CD1c-positive myeloid dendritic cell (primary cell): ENCODE data around the gene LRRC8C.

Source experiments
- DNase-seq: peaks from one replicate; pipeline ENCODE4 v3.0.0-alpha.2; 2016; ENCODE audit errors: extremely low spot score

The LRRC8C gene

GRCh38 chr1:89670711-89671110, 37.8 kb downstream of the LRRC8C start:
- no peak for DNase-seq

GRCh38 chr1:89671775-89672488, 39.0 kb downstream of the LRRC8C start:
- DNase-seq: no peak

DNA sequence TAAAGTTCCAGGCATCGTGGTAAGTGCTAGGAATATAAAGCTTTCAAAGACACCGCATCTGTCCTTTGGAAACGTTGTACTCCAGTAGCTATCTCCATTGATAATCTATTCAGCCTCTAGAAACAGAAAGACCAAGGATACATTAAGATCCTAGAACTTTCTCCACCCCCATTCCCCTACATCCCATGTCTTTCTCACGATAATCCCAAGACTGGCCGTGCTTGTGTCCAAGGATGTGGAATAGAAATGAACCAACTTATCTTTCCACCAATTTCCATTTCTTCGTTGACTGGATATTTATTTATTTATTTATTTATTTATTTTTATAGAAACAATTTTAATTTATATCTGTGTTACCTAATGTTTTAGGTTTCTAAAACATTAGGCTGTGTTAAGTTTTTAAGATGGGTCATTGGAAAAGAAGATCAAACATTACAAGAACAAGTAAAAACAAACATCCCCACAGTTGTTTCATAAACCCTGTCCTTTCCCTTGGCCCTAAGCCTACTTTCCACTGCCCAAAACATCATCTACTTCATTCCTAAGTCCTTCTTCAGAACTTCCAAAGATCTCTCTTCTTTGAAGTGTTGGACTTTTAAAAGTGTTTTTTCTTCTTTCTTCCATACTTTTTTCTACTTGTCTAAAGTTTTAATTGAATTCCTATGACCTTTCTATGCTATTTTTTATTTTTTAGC, 39.7 kb downstream of the LRRC8C start:
- DNase-seq: no peak

DNA sequence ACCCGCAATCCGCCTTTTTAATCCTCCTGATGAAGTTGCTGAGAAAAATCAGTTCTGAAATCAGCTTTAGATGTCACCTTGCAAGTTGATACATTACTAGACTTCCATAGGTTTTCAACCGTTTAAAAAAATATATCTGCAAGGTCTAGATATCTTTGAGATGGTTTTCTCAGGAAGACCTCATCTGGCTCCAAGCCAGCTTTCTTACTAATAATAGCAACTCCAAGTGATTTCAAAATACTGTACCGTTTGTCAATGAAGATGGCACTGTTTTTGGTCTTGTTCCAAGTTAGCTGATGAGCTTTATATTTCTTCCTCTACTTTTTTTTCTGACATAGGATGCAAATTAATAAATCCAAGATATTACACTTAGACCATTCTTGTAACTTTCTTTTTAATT, 40.3 kb downstream of the LRRC8C start:
- peak; percentile 49 for DNase-seq

- no peak for DNase-seq
These were observed 42.8 kb downstream of the LRRC8C start for GRCh38 chr1:89675677-89676076.

GRCh38 chr1:89681045-89681729, 48.3 kb downstream of the LRRC8C start:
- peak; percentile 65 for DNase-seq

DNA sequence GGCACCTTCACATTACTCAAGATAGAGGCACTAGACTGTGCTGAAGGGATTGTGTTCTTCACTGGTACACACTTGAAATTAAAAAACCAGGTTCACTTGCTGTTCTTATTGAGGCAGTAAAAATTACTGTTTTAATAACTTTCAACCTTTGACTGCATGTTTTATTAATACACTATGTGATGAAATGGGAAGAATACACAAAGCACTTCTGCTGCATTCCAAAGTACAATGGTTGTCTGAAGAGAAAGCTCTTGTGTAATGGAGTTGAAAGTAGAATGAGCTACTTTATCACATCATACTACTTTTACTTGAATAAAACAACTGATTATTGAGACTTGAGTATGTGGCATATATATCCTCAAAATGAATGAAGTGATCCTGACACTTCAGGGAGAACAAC, 49.7 kb downstream of the LRRC8C start:
- no peak for DNase-seq

DNA sequence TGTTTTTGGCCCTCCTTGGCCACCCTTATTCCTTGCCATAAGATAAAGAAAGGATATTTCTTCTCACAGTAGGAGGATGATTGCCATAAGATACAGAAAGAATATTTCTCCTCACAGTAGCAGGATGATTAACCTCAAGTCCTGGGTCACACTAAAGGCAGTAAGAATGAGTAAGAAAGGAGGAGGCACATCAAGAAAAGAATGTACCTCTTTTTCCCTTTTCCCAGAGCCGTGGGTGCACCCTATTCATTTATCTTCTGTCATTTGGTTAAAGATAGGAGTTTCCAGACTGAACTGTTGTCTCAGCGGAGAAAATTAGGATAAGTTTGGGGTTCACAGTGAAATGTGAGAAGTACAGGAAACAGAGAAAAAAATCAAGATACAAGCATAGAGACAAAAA, 52.5 kb downstream of the LRRC8C start:
- no peak for DNase-seq

- DNase-seq: no peak
These were observed 53.6 kb downstream of the LRRC8C start for GRCh38 chr1:89686520-89686919.

GRCh38 chr1:89687254-89687653, 54.3 kb downstream of the LRRC8C start:
- DNase-seq: no peak

GRCh38 chr1:89688607-89689006, 55.7 kb downstream of the LRRC8C start:
- peak; percentile 35 for DNase-seq

- no peak for DNase-seq
These were observed 56.3 kb downstream of the LRRC8C start for GRCh38 chr1:89689234-89689633.

GRCh38 chr1:89690595-89690994, 57.7 kb downstream of the LRRC8C start:
- DNase-seq: no peak

GRCh38 chr1:89692601-89693521, 59.9 kb downstream of the LRRC8C start:
- DNase-seq: peak; percentile 84

GRCh38 chr1:89695847-89696246, 62.9 kb downstream of the LRRC8C start:
- no peak for DNase-seq

DNA sequence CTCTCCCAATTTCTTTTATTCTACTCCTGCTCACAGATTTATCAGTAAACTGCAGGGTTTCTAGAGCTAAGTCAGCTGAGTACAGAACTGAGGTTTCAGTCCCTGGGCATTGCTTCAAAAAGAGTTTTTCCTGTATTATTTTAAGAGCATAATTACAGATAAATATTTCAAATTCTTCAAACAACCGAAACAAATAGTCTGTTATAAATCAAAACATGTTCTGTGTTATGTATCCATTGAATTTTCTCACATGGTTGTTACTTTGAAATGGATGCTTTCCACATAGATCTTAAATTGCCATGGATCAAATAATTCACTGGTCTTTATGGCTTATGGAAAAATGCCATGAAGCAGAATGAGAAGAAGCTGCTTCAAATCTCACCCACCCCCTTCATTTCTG, 64.5 kb downstream of the LRRC8C start:
- no peak for DNase-seq

- DNase-seq: no peak
These were observed 65.2 kb downstream of the LRRC8C start for GRCh38 chr1:89698020-89698560.

DNA sequence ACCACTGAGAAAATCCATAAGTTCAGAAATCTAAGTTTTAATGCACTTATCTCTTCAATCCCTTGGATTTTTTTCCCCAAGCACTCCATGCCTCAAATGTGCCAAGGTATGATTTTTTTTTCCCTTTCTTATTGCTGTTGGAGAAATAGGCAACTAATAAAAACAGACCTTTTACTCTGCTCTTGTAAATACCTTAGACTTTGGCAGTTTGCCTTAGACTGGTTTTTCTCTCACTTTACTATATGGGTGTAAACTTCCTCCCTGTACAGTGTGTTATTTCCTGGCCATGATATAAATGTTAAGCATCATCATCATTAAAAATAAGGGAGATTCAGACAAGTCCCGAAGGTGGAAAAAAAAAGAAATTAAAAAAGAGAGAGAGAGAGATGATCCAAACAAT, 65.7 kb downstream of the LRRC8C start:
- DNase-seq: no peak

DNA sequence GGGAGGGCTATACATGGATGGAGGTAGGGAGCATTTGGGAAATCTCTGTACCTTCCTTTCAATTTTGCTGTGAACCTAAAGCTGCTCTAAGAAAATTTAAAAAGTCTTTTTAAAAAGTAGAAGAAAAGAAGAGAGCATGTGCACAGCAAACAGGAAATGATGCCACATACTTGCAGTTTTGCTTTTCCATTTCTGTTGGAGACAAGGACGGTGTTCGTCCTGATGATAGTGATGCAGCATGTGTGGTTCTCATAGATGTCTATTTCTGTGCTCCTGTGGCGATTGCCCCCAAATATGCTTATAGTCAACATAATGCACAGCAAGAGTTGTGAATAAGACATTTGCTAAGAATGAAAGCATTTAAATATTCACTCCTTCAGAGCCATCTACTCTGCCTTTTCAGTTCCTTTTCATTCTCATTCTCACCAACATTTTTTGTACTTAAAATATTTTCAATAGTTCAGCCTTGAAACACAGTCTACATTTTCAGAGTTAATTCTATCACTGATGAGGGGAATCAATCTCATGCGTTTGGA, 66.6 kb downstream of the LRRC8C start:
- DNase-seq: no peak

DNA sequence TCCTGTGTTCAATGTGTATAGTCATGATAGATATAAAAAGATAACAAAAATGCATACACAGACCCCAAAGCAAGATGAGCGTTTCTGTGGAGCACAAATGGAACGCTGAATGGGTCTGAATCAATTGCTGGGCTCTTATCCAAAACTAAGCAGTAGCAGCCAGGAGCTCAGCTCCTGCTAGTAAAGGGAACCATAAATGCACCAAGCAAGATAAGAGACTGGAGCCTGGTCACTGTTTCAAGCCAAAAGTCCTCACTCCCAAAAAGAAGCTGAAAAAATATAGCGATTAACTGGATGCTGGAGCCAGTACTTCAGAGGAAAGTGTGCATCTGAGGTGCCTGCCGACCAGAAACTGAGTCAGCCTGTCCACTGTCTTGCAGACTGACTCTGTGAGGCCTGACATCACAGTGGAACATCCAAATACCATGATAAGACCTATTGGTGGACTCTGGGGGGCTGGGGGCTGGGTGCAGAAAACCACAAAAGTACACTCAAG, 68.9 kb downstream of the LRRC8C start:
- no peak for DNase-seq

- DNase-seq: no peak
These were observed 69.7 kb downstream of the LRRC8C start for GRCh38 chr1:89702520-89703045.
